ENCODE data around the gene ART3.

Gene ART3

GRCh38 chr4:76074993-76075600 lies 588 bp downstream of the ART3 start:
- DNase-seq, result no peak

DNA sequence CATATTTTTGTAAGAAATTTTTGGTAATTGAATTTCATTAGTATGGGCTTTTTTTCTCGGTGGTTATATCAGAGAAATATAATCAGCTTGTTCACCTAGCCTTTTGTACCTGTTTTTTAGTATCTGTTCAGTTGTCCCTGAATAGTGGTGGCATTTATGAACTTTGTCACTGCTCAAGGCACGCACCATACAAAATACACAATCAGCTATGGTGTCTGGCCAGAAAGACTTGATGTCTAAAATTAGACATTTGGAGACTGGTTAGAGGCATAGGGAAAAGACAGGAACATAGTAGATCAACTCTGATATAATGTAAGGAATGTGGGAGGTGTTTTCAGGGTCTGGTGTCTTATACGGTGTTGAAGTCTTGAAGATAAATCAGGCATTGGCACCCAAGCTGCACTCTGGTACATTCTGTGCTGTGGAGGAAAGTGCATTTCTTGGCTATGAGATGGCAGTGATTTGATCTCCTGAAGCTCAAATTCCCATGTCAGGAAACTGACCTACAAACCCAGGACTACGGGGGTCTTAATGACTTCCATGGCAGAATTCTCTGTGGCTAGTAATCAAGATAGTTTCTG lies 3.6 kb downstream of the ART3 start:
- DNase-seq, result no peak

- no peak for DNase-seq
These were observed 9.0 kb downstream of the ART3 start for GRCh38 chr4:76083386-76083988.

- no peak for DNase-seq
These were observed 10.0 kb downstream of the ART3 start for GRCh38 chr4:76084542-76084941.

GRCh38 chr4:76087007-76087769 lies 12.7 kb downstream of the ART3 start:
- DNase-seq, result no peak

GRCh38 chr4:76088719-76089118 lies 14.2 kb downstream of the ART3 start:
- no peak for DNase-seq

- no peak for DNase-seq
These were observed 15.8 kb downstream of the ART3 start for GRCh38 chr4:76090241-76090691.

DNA sequence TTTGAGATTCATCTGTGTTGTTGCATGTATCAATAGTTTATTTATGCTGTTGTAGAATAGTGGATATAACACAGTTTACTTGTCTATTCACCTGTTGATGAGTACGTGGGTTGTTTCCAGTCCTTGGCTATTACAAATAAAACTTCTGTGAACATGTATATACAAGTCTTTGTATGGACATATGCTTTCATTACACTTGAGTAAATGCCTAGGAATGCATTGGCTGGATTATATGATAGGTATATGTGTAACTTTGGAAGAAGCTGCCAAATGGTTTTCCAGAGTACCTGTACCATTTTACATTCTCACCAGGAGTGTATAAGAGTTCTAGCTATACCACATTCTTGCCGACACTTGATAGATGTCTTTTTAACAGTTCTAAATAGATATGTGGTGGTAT lies 16.5 kb downstream of the ART3 start:
- no peak for DNase-seq

GRCh38 chr4:76095568-76095967 lies 21.1 kb downstream of the ART3 start:
- DNase-seq, result no peak

DNA sequence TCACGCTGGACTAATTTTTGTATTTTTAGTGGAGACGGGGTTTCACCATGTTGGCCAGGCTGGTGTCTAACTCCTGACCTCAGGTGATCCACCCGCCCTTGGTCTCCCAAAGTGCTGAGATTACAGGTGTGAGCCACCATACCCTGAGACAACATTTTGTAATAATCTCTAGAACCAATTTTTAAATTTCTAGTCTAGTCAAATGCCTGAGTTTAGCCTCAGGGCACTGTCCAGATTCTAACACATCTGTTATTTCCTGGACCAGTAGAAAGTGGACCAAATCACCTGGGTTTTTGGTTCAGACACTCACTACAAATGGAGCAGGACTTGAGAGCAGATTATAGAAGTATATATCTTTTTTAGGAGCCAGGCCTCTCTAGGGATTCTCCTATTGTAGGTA lies 21.6 kb downstream of the ART3 start:
- DNase-seq, result no peak

DNA sequence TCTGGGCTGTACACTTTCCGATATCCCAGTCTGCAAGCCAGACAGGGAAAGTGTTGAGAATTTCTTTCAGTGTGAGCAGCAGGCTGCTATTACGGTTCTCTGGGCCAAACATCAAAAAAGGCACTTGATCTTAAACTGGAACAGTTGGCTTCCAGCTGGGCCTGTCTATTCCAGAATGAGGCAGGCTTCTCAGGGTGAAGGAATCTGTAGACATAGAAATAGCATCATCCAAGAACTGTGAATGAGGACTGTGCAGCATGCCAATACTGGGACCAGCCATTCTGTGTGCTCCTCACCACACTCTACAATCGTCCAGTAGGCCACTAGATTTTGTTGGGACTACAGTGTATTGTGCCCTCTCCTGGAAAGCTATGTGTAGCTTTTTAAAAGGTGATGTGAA lies 31.1 kb downstream of the ART3 start:
- DNase-seq, result no peak

DNA sequence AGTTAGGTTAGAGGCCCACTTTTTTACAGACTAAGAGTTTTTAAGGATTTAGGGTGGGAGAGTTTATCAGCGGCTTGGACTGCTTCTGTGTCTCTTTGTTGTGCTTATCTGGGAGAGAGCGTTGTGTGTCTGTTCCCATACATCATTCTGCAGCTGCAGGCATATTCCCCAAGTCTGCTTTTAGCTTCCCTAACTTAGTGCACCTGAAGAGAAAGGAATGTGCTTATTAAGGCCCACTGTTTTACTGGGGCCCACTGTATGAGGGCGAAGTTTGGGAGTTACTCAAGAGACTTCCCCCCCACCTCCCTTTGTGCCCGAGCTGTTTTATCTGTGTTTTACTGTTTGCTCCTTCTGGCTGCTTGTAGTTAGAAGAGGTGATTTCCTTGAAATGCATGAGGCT lies 31.9 kb downstream of the ART3 start:
- no peak for DNase-seq

GRCh38 chr4:76108467-76109181 lies 34.1 kb downstream of the ART3 start:
- no peak for DNase-seq

GRCh38 chr4:76116821-76117220 lies 42.3 kb downstream of the ART3 start:
- no peak for DNase-seq

DNA sequence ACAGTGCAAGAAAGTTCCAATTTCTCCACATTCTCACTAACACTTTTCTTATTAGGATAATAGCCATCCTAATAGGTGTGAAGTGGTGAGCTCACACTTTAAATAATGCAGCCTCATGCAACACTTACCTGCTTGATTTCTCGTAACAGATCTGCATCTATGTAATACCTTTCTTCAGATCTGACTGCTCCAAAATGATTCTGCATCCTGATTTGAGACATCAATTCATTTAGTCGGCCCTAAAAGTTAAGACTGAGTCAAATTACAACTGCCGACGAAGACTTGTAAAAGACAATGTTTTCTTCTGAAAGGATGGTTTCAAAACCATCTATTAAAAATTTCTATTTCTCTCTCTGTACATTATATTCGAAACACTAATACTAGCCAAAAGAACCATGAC lies 43.0 kb downstream of the ART3 start:
- DNase-seq, result no peak

GRCh38 chr4:76120199-76120598 lies 45.7 kb downstream of the ART3 start:
- DNase-seq, result no peak

GRCh38 chr4:76125816-76126215 lies 51.3 kb downstream of the ART3 start:
- no peak for DNase-seq

DNA sequence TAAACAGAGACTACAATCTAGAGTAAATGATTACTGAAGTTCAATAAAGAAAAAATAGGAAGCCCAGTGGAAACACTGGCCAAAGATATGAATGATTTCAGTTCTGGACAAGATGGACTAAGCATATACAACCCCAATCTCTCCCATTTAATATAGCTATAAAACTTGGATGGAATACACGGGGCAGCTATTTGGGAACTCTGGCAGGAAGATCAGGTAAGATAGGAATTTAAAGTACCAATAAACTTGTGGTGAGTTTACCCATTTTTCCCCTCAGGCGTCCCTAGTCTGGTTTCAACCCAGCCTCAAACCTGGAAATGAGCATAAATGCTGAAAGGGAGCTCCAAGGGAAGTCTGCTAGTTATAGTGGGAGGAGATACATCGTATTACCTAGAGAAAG lies 53.2 kb downstream of the ART3 start:
- DNase-seq, result no peak

DNA sequence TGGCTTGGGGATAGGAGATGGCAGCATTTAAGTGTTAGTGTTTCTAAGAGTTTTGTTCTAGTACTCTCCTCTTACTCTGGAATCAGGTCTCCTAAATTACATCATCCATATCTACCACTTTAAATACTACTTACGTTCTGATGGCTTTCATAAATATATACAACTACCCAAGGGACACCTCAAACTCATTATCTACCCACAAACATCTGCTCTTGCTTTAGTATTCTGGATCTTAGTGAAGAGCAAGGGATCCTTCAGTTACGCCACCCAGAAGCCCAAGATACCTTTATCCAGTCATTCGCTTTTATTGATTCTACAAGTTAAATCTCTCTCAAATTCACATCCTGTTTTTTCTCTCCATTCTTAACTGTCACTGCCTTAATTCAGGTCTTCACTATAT lies 66.7 kb downstream of the ART3 start:
- DNase-seq, result no peak

GRCh38 chr4:76144546-76144945 lies 70.0 kb downstream of the ART3 start:
- no peak for DNase-seq

GRCh38 chr4:76147454-76148141 lies 73.1 kb downstream of the ART3 start:
- peak; percentile 22 for DNase-seq

- peak; percentile 92 for DNase-seq
These were observed 73.8 kb downstream of the ART3 start, which contains the start of gene NUP54 for GRCh38 chr4:76148142-76148865. Gene NUP54, minus strand, starts transcription at chr4:76148397. Its CDS starts 23 bp downstream, at chr4:76148374.

Data from stimulated activated naive CD4-positive, alpha-beta T cell treated with Interleukin-2 at 50 U/mL for 16 hours (primary cell).